GM23338 (cell line): Measurements from ENCODE around the gene DENND5A. TPM values are rescaled to one million over a fixed set of nuclear protein-coding genes. Genes with fewer than 3 reads are reported as not detected.

Experiments used
- ATAC-seq: fragments of 200-7000 bp; cut with Tn5 transposase; 3 replicates; pipeline ENCODE4 v1.9.1; 2020
- DNase-seq: peaks from one replicate; pipeline ENCODE4 v3.0.0-alpha.2; 2015; ENCODE audit warnings: low spot score
- H2AFZ ChIP-seq: fragments of 200-600 bp; sonication (generic); 2 replicates; pipeline ENCODE4 v1.8.0; 2016; ENCODE audit warnings: antibody characterized with exemption, mild to moderate bottlenecking, moderate library complexity
- H3F3A ChIP-seq: fragments of 200-600 bp; sonication (generic); replicated peaks from 2 replicates; pipeline ENCODE4 v1.8.0; 2017; ENCODE audit warnings: antibody characterized with exemption, mixed run types, low read depth
- H3K27ac ChIP-seq: fragments of 200-600 bp; sonication (generic); 2 replicates; pipeline ENCODE4 v1.6.1; 2016; ENCODE audit warnings: low read depth
- H3K27me3 ChIP-seq: fragments of 200-600 bp; sonication (generic); 2 replicates; pipeline ENCODE4 v1.8.0; 2016; ENCODE audit warnings: mild to moderate bottlenecking, mixed run types, moderate library complexity; ENCODE audit not compliant: insufficient read depth
- H3K36me3 ChIP-seq: fragments of 200-600 bp; sonication (generic); 2 replicates; pipeline ENCODE4 v1.8.0; 2016; ENCODE audit warnings: mild to moderate bottlenecking; ENCODE audit not compliant: insufficient read depth
- H3K4me1 ChIP-seq: fragments of 200-600 bp; sonication (generic); 2 replicates; pipeline ENCODE4 v1.8.0; 2016; ENCODE audit warnings: mild to moderate bottlenecking, moderate library complexity; ENCODE audit not compliant: insufficient read depth
- H3K4me2 ChIP-seq: fragments of 200-600 bp; sonication (generic); 2 replicates; pipeline ENCODE4 v1.7.1; 2017; ENCODE audit warnings: mixed run types
- H3K4me3 ChIP-seq: fragments of 200-600 bp; sonication (generic); 2 replicates; pipeline ENCODE4 v1.6.1; 2016; ENCODE audit warnings: mixed run types
- H3K79me2 ChIP-seq: fragments of 200-600 bp; sonication (generic); replicated peaks from 2 replicates; pipeline ENCODE4 v1.8.0; 2017; ENCODE audit warnings: mild to moderate bottlenecking; ENCODE audit not compliant: insufficient read depth
- H3K9me2 ChIP-seq: fragments of 200-600 bp; sonication (generic); 2 replicates; pipeline ENCODE4 v1.8.0; 2017; ENCODE audit not compliant: insufficient read depth
- H4K20me1 ChIP-seq: fragments of 200-600 bp; sonication (generic); replicated peaks from 2 replicates; pipeline ENCODE4 v1.8.0; 2017; ENCODE audit warnings: mild to moderate bottlenecking; ENCODE audit not compliant: insufficient read depth
- H3K27ac Mint-ChIP-seq: 2 replicates; pipeline ENCODE4 v1.8.0; 2020; ENCODE audit warnings: inconsistent platforms, mild to moderate bottlenecking, moderate library complexity, mixed read lengths
- H3K27me3 Mint-ChIP-seq: 3 replicates; pipeline ENCODE4 v1.8.0; 2022; ENCODE audit warnings: low read depth, mild to moderate bottlenecking, moderate library complexity, mixed read lengths, inconsistent platforms; ENCODE audit not compliant: insufficient read depth, poor library complexity
- H3K36me3 Mint-ChIP-seq: 3 replicates; pipeline ENCODE4 v1.8.0; 2021; ENCODE audit warnings: low read depth, mild to moderate bottlenecking, inconsistent platforms, moderate library complexity, mixed read lengths
- H3K4me1 Mint-ChIP-seq: 3 replicates; pipeline ENCODE4 v1.8.0; 2020; ENCODE audit warnings: mild to moderate bottlenecking, inconsistent platforms, mixed read lengths
- H3K4me3 Mint-ChIP-seq: 3 replicates; pipeline ENCODE4 v1.8.0; 2021; ENCODE audit warnings: moderate library complexity, mild to moderate bottlenecking, inconsistent platforms, mixed read lengths
- H3K9me3 Mint-ChIP-seq: 3 replicates; pipeline ENCODE4 v1.8.0; 2020; ENCODE audit warnings: moderate library complexity, mild to moderate bottlenecking, inconsistent platforms, mixed read lengths
- CREB1 ChIP-seq: fragments of 250-450 bp; sonication (Bioruptor Pico); IDR thresholded peaks from 2 replicates; pipeline ENCODE4 v1.5.0; 2020; ENCODE audit warnings: low read depth, mild to moderate bottlenecking, moderate library complexity
- CTCF ChIP-seq, 2 experiments: fragments of 200-600 bp in 1 of 2; sonication (generic) in 1 of 2; conservative IDR thresholded peaks; 2 replicates each; pipeline versions ENCODE4 v1.5.1 to v1.6.1; 2016 to 2017; ENCODE audit warnings: antibody characterized with exemption in 2 of 2, low read depth in 2 of 2, mild to moderate bottlenecking in 2 of 2, moderate library complexity in 1 of 2
- ETS1 ChIP-seq: IDR thresholded peaks from 2 replicates; pipeline ENCODE4 v1.6.1; 2016; ENCODE audit warnings: antibody characterized with exemption
- EZH2 ChIP-seq: fragments of 200-600 bp; sonication (generic); IDR thresholded peaks from one replicate; pipeline ENCODE4 v1.8.0; 2017; ENCODE audit warnings: antibody characterized with exemption, mild to moderate bottlenecking, low read depth; ENCODE audit not compliant: unreplicated experiment
- EZH2phosphoT487 ChIP-seq: fragments of 200-600 bp; sonication (generic); IDR thresholded peaks from one replicate; pipeline ENCODE4 v1.8.1; 2018; ENCODE audit warnings: antibody characterized with exemption; ENCODE audit not compliant: unreplicated experiment
- JUNB ChIP-seq: IDR thresholded peaks from one replicate; pipeline ENCODE4 v1.6.1; 2016; ENCODE audit warnings: antibody characterized with exemption; ENCODE audit not compliant: unreplicated experiment
- NANOG ChIP-seq: IDR thresholded peaks from 2 replicates; pipeline ENCODE4 v1.6.1; 2016; ENCODE audit warnings: antibody characterized with exemption, borderline replicate concordance
- POLR2AphosphoS5 ChIP-seq: IDR thresholded peaks from 2 replicates; pipeline ENCODE4 v1.6.1; 2016; ENCODE audit warnings: antibody characterized with exemption, low read depth
- REST ChIP-seq: IDR thresholded peaks from one replicate; pipeline ENCODE4 v1.6.1; 2018; ENCODE audit warnings: antibody characterized with exemption; ENCODE audit not compliant: unreplicated experiment
- STAT1 ChIP-seq: IDR thresholded peaks from one replicate; pipeline ENCODE4 v1.6.1; 2016; ENCODE audit warnings: antibody characterized with exemption; ENCODE audit not compliant: unreplicated experiment
- ZNF114 ChIP-seq: fragments of 250-450 bp; sonication (Bioruptor Pico); IDR thresholded peaks from 2 replicates; pipeline ENCODE4 v1.5.0; 2020; ENCODE audit warnings: mild to moderate bottlenecking, moderate library complexity
- ZNF331 ChIP-seq: fragments of 250-450 bp; sonication (Bioruptor Pico); IDR thresholded peaks from 2 replicates; pipeline ENCODE4 v1.5.0; 2020; ENCODE audit warnings: low read depth, mild to moderate bottlenecking, moderate library complexity
- ZNF462 ChIP-seq: fragments of 250-450 bp; sonication (Bioruptor Pico); IDR thresholded peaks from 2 replicates; pipeline ENCODE4 v1.5.0; 2020; ENCODE audit warnings: mild to moderate bottlenecking, moderate library complexity
- polyA plus RNA-seq: library from polyadenylated mRNA; unstranded; fragments of >200 nt; fragmentation: Nextera tagmentation; extraction: Ambion mirVana; gene quantifications from 2 replicates; pipeline ENCODE4 v1.2.1, GENCODE V29; 2016
- total RNA-seq: library from RNA; depleted of rRNA; stranded (reverse); fragments of >200 nt; shearing (Covaris generic); gene quantifications from 2 replicates; pipeline ENCODE4 v1.2.3, GENCODE V29; 2014

DENND5A gene
- total and polyA plus RNA-seq, 2 experiments from 2014 or later = 28.1 to 56.3 TPM

GRCh38 chr11:9160166-9160565, 105.0 kb downstream of the DENND5A start:
- H3F3A ChIP-seq = no peaks in the 10 kb centered on the region
- H3K79me2 ChIP-seq = no peaks in the 10 kb centered on the region
- Mint-ChIP-seq H3K36me3 (peaks cover 17% of the 10 kb centered on the region), H3K4me3 (no peak overlapping the region), H3K9me3 (no peaks in the 10 kb centered on the region), H3K27ac (peak overlapping the region; percentile 16; the same call in 1 of the 2 replicates), H3K27me3 (peaks cover 2% of the 10 kb centered on the region), H3K4me1 (no peaks in the 10 kb centered on the region)
- no peak overlapping the region; the same call in 1 of the 2 replicates for H3K27ac ChIP-seq
- no peaks in the 10 kb centered on the region for H4K20me1 ChIP-seq
- H3K36me3 ChIP-seq = peaks cover 19% of the 10 kb centered on the region
- H2AFZ ChIP-seq = no peak overlapping the region
- no peak for TF ChIP-seq ZNF331 (CRISPR knock-in tag)
- TF ChIP-seq STAT1 = no peak
- TF ChIP-seq ETS1 = no peak
- TF ChIP-seq EZH2phosphoT487 = no peak
- no peak for TF ChIP-seq JUNB
- TF ChIP-seq NANOG = no peak
- TF ChIP-seq ZNF462 (CRISPR knock-in tag) = no peak
- no peak for TF ChIP-seq CREB1 (CRISPR knock-in tag)
- TF ChIP-seq EZH2 = no peak
- no peak for TF ChIP-seq CTCF (conservative IDR thresholded peaks at IDR 0.05; ENCODE audit: low read depth in 2 of 2)
- TF ChIP-seq POLR2AphosphoS5 = no peak
- no peak for TF ChIP-seq ZNF114
- no peak for TF ChIP-seq REST
- no peaks in the 10 kb centered on the region for H3K4me1 ChIP-seq
- H3K9me2 ChIP-seq = no peaks in the 10 kb centered on the region
- H3K4me2 ChIP-seq = no peak overlapping the region
- H3K4me3 ChIP-seq = no peak overlapping the region
- H3K27me3 ChIP-seq = no peaks in the 10 kb centered on the region
- DNase-seq (no peak), ATAC-seq (no peak)
